HG03521 (cell line): ENCODE data around the gene LRRC49.

Experiments
- ATAC-seq: cut with Tn5 transposase; IDR thresholded peaks from one replicate; pipeline ENCODE4 v1.9.1; 2021; ENCODE audit warnings: mild to moderate bottlenecking, moderate library complexity; ENCODE audit not compliant: unreplicated experiment

The LRRC49 gene

GRCh38 chr15:71084264-71084663, 191.6 kb downstream of the LRRC49 start:
- ATAC-seq = no peak

- ATAC-seq = no peak
Observed at GRCh38 chr15:71085809-71086208, 193.2 kb downstream of the LRRC49 start.

- no peak for ATAC-seq
Observed at GRCh38 chr15:71088155-71088554, 195.5 kb downstream of the LRRC49 start.

GRCh38 chr15:71088683-71089082, 196.1 kb downstream of the LRRC49 start:
- ATAC-seq = no peak

- ATAC-seq = no peak
Observed at GRCh38 chr15:71089801-71090200, 197.2 kb downstream of the LRRC49 start.

GRCh38 chr15:71091601-71092000, 199.0 kb downstream of the LRRC49 start:
- no peak for ATAC-seq

- ATAC-seq = no peak
Observed at GRCh38 chr15:71092056-71092600, 199.5 kb downstream of the LRRC49 start.

GRCh38 chr15:71093054-71094024, 200.7 kb downstream of the LRRC49 start:
- ATAC-seq = no peak

- no peak for ATAC-seq
Observed at GRCh38 chr15:71094137-71094536, 201.5 kb downstream of the LRRC49 start.

- ATAC-seq = no peak
Observed at GRCh38 chr15:71096676-71097075, 204.1 kb downstream of the LRRC49 start.

GRCh38 chr15:71097890-71098289, 205.3 kb downstream of the LRRC49 start:
- ATAC-seq = no peak

GRCh38 chr15:71098920-71099319, 206.3 kb downstream of the LRRC49 start:
- ATAC-seq = no peak
